ENCODE data around the gene LRMDA.

Gene LRMDA

DNA sequence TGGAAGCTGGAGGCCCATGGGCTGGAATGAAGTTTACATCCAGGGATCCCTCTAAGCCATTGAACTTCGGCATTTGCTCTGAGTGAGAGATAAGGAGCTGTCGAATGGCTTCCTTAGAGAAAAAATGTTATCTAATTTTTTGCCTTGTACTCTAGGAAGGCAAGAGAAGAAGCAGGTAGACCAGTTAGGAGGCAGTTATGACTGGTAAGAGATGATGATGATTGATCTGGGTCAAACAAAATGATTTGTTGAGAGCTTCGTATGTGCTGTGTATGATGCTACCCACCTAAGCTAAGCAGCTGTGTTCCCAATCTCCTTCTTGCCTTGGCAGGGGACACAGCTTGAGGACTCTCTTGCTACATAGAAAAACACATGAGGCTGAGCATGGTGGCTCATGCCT, 370.2 kb downstream of the LRMDA start:
- no peak for DNase-seq

DNA sequence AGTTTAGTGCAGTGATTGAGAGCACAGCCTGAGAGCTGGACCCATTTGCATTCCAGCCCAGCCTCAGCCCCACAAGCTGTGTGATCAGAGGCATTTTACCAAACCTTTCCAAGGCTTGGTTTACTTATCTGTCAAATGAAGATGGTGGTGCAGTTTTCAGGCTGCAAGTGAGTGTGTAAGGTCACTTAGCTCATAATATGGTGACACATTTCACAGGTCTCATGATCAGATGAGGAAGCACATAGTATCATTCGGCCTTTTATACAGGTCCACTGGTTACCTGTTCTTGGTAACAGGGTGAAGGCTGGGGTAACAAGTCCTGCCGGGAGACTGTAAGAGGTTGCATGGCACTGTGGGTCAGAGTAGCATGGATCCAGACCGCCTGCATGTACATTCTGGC, 371.7 kb downstream of the LRMDA start:
- no peak for DNase-seq

DNA sequence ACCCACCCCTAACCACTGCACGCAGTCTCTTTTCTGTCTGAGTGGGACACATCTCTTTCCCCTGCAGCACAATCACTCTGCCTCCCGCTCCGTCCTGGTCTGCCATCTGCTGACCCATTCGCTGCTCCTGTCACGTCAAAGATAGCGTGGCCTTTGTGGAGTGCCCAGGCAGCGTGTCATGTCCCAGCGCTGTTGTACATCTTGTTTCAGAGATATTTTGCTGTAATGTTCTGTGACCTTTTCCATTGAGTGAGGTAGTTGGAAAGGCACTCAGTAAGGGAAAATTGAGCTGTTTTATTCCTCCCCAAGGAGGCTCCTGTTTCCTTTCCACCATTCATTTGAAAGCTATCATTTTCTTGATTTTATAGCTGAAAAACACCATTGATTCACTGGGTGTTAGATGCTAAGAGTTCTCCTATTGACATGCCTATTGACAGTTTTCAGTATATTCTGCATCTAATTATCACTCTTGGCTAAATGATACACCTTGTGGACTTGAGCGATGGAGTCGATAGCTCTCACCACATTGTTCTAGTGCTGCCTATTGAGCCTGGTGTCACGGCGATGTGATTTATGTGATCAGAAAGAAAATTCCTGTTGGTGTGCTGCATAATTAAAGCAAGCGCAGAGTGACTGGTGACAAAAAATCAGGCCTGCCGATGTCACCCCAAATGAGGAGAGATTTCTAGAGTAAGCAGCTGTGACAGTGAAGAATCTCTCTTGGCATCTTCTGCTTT, 372.6 kb downstream of the LRMDA start:
- DNase-seq = no peak

DNA sequence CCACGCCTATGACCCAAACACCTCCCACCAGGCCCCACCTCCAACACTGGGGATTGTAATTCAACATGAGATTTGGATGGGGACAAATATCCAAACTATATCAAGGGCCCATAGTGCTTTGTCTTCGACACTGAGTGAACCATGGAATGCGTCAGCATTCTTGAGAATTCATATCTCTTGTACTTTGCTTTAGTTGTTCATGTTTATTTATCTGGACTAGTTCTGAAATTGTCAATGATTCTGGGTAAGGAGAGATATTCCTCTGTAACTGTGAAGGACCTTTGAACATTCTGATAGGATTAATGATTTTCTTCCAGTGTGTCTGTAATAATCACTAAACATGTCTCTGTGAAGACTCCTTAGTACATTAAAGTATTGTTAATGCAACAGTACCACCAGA, 374.8 kb downstream of the LRMDA start:
- DNase-seq = no peak

DNA sequence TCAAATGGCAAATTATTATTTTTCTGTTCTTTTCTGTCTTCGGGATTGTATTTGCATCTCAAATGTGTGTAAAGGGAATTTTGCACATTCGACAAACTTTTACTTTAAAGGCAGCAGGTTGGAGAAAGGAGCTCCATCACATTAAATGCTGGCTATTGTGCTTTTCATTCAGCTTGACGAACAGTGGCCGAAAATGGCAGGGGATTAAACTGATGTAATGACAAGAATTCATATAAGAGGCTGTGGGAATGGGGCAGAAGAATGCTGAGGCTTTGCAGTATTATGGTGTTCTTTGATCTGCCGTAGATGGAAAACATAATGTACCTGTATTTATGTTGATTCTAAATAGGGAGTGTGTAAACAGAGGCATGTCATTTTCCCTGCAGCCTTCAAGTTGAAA, 376.0 kb downstream of the LRMDA start:
- DNase-seq = no peak

DNA sequence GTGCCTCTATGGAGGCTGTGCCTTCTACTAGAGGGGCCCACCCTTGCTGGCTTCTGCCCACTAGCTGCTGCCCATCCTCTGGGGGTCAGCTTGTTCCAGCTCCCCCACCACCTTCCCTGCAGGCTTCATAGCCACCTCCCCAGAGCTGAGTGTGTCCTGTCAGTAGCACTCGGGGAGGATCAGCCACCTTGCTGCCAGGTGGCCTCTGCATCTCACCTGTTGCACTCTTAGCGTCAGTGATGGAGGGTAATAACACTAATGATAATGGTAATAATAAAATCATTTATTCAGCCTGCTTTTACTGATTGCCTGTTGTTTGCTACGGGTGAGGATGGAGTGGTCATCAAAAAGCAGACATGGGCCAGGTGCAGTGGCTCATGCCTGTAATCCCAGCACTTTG, 377.6 kb downstream of the LRMDA start:
- DNase-seq = no peak

DNA sequence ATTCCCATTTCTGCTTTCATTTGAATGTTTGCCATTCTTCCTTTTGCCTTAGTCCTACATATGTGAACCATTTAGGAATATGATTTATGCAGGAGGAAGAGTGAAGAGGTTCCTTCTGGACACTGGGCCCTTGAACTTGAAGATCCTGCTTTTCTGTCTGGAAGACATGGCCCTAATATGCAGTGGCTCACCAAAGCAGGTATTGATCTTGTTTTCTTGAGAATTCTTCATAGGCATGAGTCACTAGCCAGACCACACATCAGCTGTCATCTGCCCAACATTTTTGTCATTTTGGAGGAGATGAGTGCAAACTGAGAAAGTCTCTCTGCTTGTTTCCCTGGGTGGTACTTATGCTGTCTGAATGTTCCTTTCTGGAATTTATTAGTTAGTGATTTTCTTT, 382.6 kb downstream of the LRMDA start:
- DNase-seq = no peak

DNA sequence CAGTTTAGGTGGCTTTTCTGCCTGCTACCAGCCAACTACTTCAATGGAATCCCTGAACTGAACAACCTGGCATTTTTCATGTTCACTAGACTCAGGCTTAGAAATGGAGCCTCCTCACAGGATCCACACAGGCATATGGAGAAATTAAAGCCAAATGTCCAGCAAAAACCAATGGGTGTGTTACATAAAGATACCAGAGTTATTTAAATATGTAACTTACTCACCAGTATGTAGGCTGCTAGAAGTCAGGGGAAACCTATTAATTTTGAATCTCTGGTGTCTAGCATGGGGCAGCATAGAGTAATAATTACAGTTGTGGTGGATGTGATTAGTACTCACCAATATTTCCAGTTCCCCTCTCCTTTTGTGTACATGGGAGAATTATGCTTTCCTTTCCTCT, 383.6 kb downstream of the LRMDA start:
- no peak for DNase-seq

DNA sequence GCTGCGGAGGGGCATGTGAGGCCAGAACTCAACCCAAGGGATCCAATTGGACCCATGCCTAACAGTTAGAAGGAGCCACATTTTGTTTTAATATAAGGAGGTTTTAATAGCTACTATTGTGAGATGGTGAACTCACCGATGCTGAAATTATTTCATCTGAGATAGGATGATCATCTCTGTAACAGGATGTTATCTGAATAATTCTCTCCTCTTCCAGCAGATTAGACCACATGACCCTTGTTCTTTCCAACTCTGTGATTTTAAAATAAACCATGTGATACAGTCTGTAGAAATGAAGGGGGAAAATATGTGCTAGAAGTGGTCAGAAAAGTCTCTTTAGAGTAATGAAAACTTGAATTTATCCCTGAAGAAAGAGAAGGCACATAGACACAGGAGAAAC, 385.8 kb downstream of the LRMDA start:
- no peak for DNase-seq

DNA sequence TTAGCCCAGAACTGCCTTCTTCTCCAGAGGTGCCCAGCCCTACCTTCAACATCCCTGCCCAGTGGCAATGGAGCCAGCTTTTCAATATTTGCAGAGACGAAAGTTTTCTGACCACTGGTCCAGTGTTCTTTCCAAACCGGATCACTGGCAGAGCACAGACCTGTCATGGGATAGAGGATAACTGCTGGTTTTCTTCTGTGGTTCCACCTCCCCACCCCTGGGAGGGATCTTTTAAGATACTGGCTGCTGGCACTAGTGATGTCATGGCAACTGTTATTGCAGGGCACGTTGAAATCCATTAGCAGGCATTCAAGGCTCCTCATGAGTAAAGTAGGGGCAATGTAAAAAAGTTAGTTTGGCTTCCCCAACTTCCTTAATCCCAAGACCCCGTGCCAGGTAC, 387.1 kb downstream of the LRMDA start:
- DNase-seq = no peak

DNA sequence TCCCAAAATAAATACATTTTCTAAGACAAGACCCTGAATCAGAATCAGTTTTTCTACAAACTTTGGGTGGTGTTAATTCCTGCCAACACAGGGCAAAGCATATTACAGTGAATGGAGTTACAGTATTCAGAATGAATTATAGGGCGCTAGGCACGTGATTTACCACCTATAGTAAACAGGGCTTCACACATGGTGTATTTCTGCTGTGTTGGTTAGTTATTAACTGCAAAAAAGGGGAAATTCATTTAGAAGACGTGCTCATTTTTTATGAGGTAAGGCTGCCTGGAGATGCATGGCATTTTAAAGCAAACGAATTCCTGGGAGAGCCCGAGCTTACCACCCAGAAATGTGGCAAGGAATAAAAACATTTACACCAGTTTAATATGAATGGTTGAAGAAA, 393.8 kb downstream of the LRMDA start:
- DNase-seq = no peak

DNA sequence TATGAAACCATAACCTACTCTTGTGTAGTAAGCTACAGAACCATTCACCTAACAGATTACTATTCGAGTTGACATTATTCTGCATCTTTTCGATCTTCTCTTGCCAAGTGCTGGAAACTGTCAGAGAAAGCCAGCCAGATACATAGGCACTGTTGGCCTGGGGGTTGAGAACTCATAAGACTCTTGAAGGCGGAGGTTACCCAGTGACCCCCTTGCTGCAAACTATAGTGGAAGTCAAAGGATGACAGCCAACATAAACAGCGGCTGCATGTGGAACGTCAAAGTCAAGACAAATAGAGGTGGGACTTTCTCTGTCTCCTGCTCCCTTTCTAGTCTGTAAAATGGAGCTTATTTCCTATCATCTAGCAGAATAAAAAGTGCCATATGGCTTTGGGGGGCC, 394.2 kb downstream of the LRMDA start:
- no peak for DNase-seq

DNA sequence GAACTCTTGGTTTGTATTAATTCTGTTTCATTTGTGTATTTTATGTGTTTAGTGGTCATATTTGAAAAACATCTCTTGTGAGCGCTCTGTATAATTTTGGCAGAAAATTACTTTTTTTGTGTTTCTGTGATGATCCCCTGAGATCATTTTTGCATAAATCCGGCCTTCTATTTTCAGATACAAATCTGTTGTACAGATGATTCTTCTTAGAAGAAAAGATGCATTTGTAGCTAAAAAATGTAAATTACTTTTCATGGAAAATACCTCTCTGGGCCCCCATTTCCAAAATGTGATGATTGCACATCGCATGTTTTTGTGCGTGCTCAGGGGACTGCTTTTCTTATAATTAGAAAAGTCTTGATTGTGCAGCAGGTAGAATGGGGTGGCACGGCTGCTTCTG, 395.4 kb downstream of the LRMDA start:
- DNase-seq = no peak

DNA sequence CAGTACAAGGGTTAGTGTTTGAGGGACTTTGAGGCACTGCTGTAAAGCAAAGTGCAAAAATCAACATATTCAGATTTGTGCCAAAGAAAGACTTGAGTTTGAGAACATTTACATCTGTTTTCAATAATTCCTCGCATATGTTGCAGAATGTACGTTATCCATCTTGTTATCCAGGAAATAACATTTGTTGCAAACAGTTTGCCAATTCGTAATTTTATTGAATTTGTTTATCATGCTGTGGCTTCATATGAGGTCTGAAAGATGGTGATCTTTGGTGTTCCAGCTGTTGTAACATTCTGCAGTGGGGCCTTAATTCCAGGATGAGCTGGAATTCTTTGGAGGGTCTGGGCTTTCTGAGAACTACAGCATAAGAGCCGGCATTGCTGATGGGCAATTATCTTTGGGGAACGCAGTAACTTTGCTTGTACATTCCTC, 396.2 kb downstream of the LRMDA start:
- DNase-seq = no peak

DNA sequence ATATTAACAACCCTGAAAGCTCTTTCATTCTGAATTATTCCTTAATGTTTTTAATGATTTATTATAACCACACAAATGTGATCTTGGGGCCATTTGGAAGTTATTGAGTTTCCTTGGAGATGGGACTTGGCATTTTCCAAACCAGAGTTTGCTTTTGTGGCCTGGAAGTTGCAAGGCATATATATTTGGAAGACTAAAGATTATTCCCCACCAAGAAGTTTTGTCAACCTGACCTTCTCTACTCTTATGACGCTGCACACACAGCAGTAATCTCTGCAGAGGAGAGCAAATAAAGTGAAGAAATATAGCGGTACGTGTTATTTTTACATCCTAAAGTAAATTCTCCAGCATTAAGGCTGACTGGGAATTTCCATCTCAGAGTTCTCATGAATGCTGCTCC, 397.0 kb downstream of the LRMDA start:
- no peak for DNase-seq

DNA sequence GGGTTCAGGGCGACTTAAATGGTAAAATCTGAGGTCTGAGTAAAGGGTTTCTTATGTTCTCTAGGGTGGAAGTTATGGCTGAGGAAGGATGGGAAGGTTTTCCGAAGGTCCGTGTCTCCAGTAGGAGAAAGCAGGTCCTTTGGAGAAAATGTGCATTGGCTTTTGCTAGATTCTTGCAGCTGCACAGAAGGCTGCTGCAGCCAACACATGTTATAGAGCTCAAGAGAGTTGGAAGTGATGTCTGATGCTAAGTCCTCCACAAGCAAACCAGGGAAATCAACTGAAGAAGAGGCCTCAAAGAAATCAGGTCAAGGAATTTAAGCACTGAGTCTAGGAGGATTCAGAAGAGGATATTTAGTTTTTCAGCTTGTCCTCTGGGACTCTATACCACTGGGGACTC, 404.6 kb downstream of the LRMDA start:
- no peak for DNase-seq

DNA sequence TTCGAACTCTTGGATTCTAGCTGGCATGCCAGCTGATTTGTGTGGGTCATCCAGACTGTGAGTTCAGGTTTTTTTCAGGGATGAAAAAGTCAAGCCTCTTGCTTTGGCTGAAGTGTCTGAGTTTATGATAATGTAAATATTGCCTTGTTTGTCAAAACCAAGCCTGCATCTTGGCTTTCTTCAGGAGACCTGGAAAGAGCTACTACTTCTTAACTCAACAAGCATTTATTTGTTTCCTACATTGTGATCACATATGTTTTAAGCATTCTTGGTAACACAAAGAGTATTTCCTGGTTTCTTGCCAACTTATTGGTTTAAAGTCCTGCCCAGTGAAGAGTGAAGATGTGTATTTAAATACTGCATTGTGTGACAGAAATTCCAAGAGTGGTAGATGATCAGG, 407.1 kb downstream of the LRMDA start:
- DNase-seq = no peak

DNA sequence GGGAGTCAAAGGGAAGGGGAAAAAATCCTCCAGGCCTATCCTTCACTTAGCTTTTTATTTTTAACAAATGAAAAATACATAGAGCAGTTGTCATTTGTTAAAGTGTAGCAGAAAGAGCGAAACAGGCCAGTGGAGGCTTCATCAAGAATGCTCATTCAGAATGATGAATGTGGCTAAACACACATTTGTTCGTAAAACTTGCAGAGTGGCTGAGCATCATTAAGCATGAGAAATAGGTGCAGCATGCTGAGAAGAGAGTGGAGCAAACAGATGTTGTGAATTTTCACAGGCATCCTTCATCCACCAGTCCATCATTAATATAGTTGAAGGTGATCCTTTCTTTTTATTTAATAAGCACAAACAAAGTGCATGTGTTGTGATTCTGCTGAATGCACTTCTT, 407.6 kb downstream of the LRMDA start:
- DNase-seq = no peak

DNA sequence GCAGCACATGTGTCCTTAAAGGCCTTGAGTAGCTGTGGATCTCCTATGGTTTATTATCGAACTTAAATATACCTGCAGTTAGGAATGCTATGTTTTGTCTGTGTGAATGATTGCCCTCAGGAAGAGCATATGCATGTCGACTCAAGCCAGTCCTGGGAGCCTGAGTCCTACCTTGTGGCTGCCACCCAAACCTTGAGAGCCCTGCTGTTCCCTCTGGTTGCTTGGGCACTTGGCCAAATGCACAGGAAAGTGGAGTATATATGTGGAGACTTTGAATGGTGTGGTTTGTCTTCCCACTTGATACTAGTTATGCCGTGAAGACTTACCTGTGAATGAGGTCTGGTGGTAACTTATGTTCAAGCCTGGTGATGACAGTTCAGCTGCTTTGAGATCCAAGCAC, 409.8 kb downstream of the LRMDA start:
- no peak for DNase-seq

DNA sequence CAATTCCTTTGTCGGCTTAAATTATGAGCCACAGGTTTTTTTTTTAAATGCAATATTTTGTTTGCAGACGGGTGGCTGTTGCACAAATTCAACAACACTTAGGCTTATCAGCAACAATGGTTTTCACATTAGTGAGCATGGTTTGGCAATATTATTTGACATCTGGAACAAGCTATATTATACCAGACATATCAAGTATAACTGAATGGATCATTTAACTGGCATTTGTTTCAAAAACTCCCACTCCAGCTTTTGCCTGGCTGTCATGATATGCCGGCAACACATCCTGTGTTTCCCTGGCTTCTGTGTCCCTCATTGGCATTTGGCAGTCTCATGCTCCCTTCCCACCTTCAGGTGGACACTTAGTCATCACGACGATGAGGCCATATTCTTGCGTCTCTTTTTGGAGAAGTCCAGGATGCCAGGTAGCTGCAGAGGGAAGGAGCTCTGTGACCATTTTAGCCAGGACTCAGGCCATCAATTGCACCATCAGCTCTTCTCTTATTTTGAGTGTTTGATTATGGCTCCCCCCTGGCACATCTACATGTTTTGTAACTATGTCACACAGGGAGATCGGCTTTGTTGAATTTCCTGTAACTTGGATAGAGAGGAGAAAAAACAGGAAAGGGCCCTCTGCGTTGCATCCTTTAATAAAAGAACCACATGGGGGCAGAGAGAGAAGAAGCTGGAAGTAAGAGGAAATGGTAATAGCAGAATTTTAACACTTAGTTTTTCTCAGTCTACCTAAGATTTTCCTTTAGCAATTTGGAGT, 413.9 kb downstream of the LRMDA start:
- no peak for DNase-seq

DNA sequence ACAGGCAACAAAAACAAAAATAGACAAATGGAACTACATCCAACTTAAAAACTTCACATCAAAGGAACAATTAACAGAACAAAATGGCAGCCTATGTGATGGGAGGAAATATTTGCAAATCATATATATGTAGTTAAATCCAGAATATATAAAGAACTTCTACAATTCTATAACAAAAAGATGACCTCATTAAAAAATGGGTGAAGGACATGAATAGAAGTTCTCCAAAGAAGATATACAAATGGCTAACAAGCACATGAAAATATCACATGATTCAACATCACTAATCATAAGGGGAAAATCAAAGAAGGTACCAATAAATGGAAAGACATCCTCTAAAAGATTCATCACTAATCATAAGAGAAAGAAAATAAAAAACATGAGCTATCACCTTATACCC, 416.1 kb downstream of the LRMDA start:
- DNase-seq = no peak

DNA sequence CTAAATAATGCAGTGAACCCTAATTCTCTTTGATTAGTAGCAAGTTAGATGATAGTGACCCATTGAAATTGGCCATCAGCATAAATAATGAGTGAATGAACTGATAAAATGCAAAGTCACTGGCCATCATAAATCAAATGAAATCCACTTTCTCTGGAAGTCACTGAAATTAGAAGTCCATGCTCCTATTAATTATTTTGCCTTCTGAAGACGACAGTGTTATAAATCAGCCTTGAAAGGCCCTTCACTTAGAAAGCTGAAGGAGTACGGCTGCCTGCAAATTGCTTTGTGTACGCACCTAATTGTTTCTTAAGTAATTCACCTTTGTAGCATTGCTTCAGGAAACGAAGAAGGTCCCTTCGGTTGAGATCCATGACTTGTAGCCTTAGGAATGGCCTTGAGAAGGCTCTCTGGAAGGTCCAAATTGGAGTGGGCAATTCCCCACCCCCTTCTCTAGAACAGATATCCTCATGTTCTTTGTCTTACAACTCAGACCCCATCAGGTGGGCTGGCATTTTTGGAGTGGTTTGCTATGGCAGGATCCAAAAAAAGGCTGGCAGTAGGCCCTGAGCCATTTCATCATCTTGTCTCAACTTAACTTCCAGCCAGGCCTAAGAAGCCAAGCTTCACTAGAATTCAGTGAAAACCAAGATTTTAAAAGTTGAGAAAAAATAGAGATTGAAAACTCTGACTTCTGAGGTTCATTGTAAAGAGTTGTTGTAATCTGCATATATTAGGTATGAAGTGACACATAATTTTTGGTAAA, 420.3 kb downstream of the LRMDA start:
- no peak for DNase-seq

DNA sequence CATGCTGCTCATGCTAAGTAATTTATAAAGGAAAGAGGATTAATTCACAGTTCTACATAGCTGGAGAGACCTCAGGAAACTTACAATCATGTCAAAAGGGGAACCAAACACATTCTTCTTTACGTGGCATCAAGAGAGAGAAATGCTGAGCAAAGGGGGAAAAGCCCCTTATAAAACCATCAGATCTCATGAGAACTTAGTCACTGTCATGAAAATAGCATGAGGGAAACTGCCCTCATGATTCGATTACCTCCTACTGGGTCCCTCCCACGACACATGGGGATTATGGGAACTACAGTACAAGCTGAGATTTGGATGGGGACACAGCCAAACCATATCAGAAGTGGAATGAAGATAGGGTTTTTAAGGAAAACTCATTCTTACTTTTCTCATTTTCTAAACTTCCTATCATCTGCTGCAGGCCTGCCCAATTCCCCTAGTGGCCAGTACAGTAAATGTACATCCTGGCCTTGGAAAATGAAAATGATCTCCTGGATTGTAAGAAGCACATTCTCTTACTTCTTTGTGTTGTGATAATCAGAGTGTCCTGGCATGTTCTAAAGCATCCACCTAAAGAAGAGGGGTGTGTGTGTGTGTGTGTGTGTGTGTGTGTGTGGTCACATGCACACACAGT, 421.5 kb downstream of the LRMDA start:
- DNase-seq = no peak
